Lower leg skin (tissue), 3 donors: ENCODE measurements around the gene CDK8.

Source experiments
- CTCF ChIP-seq, 3 donors: fragments of 450-650 bp; IDR thresholded peaks; one replicate each; pipeline ENCODE4 v1.5.1; 2016; ENCODE audit warnings: antibody characterized with exemption in 3 of 3, mild to moderate bottlenecking in 3 of 3, moderate library complexity in 2 of 3
- POLR2A ChIP-seq, 2 donors: fragments of 450-650 bp; IDR thresholded peaks; one replicate each; pipeline ENCODE4 v1.6.1; 2016 to 2017; ENCODE audit warnings: antibody characterized with exemption in 2 of 2, mild to moderate bottlenecking in 1 of 2, moderate library complexity in 1 of 2

DNA sequence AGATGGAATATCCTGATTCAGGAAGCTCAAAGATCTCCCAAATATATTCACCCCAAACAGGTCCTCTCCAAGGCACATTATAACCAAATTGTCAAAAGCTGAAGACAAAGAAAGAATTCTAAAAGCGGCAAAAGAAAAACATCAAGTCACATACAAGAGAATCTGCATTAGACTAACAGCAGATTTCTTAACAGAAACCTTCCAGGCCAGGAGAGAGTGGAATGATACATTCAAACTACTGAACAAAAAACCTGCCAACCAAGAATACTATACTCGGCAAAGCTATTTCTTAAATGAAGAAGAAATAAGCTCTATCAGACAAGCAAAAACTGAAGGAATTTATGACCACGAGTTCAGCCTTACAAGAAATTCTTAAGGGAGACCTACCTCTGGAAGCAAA is 183.0 kb downstream of the CDK8 start:
- TF ChIP-seq CTCF (IDR thresholded peaks at IDR 0.05) (no peak), POLR2A (IDR thresholded peaks at IDR 0.05) (no peak)
